ENCODE data around the gene NDUFB5.

The NDUFB5 gene

DNA sequence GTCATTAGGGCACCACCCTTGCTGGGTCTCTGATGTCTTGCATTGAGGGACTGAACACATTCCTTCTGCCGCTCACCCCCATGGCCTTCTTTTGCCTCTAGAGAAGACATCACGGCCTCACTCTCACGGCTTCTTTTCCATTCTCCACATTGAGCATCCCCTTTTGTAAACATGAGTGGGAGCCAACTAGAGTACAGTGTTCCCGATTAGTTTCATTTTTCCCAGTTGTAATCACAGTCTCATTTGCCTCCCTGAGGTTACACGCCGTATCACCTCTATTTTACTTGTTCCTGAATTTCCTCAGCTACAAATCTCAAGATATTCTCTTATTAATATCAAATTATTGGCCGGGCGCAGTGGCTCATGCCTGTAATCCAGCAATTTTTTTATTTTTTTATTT lies 65.7 kb downstream of the NDUFB5 start:
- TF ChIP-seq, protein P1, sequence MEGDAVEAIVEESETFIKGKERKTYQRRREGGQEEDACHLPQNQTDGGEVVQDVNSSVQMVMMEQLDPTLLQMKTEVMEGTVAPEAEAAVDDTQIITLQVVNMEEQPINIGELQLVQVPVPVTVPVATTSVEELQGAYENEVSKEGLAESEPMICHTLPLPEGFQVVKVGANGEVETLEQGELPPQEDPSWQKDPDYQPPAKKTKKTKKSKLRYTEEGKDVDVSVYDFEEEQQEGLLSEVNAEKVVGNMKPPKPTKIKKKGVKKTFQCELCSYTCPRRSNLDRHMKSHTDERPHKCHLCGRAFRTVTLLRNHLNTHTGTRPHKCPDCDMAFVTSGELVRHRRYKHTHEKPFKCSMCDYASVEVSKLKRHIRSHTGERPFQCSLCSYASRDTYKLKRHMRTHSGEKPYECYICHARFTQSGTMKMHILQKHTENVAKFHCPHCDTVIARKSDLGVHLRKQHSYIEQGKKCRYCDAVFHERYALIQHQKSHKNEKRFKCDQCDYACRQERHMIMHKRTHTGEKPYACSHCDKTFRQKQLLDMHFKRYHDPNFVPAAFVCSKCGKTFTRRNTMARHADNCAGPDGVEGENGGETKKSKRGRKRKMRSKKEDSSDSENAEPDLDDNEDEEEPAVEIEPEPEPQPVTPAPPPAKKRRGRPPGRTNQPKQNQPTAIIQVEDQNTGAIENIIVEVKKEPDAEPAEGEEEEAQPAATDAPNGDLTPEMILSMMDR (IDR thresholded peaks at IDR 0.05; ENCODE audit: insufficient read depth, low read length, poor library complexity, severe bottlenecking) = no peak
- TF ChIP-seq EZH2phosphoT487 (conservative IDR thresholded peaks at IDR 0.05; ENCODE audit: low read length) = no peak
- Histone ChIP-seq H3K27me3 (ENCODE audit: low read length) (no peaks in the 10 kb centered on the region), H3K9ac (ENCODE audit: low read length) (no peak overlapping the region), H3K4me2 (ENCODE audit: low read depth, low read length, poor library complexity, severe bottlenecking) (no peak overlapping the region), H2AFZ (ENCODE audit: low read depth, low read length, severe bottlenecking) (no peak overlapping the region), H3K79me2 (ENCODE audit: insufficient read depth, low read length) (peaks cover 93% of the 10 kb centered on the region), H3K9me2 (replicated peaks; ENCODE audit: insufficient read depth, low read length) (no peaks in the 10 kb centered on the region), H3F3A (ENCODE audit: insufficient read depth) (no peaks in the 10 kb centered on the region), H3K9me3 (ENCODE audit: insufficient read depth, low read length) (no peaks in the 10 kb centered on the region), H3K36me3 (ENCODE audit: low read length) (no peaks in the 10 kb centered on the region), H4K20me1 (ENCODE audit: low read depth, low read length) (no peaks in the 10 kb centered on the region; the same call in 1 of the 2 replicates), H3K27ac (ENCODE audit: low read depth, low read length) (no peak overlapping the region), H3K4me3 (ENCODE audit: insufficient read depth, low read length, poor library complexity, severe bottlenecking) (no peak overlapping the region)

DNA sequence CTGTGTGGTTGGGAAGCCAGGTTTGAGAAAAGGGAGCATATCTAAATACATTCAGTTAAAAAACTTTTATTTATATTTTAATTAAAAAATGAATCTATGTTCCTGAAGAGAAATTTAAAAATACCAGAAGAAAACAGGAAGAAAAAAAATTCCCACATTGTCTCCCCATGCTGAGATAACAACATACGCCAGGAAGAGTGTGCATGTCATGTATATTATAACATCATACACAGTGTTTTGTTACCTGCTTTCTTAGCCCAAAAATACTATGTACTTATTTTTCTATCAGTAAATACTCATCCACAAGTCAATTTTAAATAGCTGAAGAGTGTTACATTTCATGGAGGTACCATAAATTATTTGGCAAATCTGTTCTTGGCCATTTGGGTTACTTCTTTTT lies 66.7 kb downstream of the NDUFB5 start:
- no peak for TF ChIP-seq EZH2phosphoT487 (conservative IDR thresholded peaks at IDR 0.05; ENCODE audit: low read length)
- TF ChIP-seq, protein P1 (IDR thresholded peaks at IDR 0.05; ENCODE audit: insufficient read depth, low read length, poor library complexity, severe bottlenecking) = no peak
- Histone ChIP-seq H3K9ac (ENCODE audit: low read length) (no peak overlapping the region), H3K79me2 (ENCODE audit: insufficient read depth, low read length) (peaks cover 91% of the 10 kb centered on the region), H3K4me2 (ENCODE audit: low read depth, low read length, poor library complexity, severe bottlenecking) (no peak overlapping the region), H2AFZ (ENCODE audit: low read depth, low read length, severe bottlenecking) (no peak overlapping the region), H3K27me3 (ENCODE audit: low read length) (no peaks in the 10 kb centered on the region), H3K27ac (ENCODE audit: low read depth, low read length) (no peak overlapping the region), H3K9me3 (ENCODE audit: insufficient read depth, low read length) (no peaks in the 10 kb centered on the region), H3F3A (ENCODE audit: insufficient read depth) (no peaks in the 10 kb centered on the region), H3K9me2 (replicated peaks; ENCODE audit: insufficient read depth, low read length) (no peaks in the 10 kb centered on the region), H4K20me1 (ENCODE audit: low read depth, low read length) (no peaks in the 10 kb centered on the region; the same call in 1 of the 2 replicates), H3K36me3 (ENCODE audit: low read length) (no peaks in the 10 kb centered on the region), H3K4me3 (ENCODE audit: insufficient read depth, low read length, poor library complexity, severe bottlenecking) (no peak overlapping the region)

DNA sequence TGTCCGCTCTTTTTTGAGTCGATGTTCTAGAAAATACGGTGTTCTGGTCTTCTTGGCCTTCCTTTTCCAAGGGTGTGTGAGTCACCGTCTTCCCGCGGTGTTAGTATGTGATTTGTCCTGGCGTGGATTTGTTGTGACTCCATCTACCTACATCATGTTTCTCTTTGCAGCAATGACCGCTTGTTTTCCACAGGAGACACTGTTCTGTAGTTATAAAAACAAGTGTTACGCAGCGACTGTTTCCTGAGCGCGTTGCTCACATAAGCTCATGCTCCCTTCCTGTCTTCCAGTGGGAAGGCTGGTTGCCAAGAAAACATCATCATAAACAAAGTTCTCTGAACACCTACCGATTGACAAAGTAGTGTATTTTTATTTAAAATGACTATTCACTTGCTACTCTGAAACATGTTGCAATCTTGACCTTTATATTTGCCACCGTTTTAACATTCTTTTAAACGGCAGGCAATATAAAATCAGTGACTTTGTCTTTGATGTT lies 67.2 kb downstream of the NDUFB5 start:
- no peaks in the 10 kb centered on the region for H3K9me2 ChIP-seq (replicated peaks; ENCODE audit: insufficient read depth, low read length)
- TF ChIP-seq, protein P1 (IDR thresholded peaks at IDR 0.05; ENCODE audit: insufficient read depth, low read length, poor library complexity, severe bottlenecking) = no peak
- no peak for TF ChIP-seq EZH2phosphoT487 (conservative IDR thresholded peaks at IDR 0.05; ENCODE audit: low read length)
- no peak overlapping the region for H3K4me2 ChIP-seq (ENCODE audit: low read depth, low read length, poor library complexity, severe bottlenecking)
- H2AFZ ChIP-seq (ENCODE audit: low read depth, low read length, severe bottlenecking) = no peak overlapping the region
- peaks cover 91% of the 10 kb centered on the region for H3K79me2 ChIP-seq (ENCODE audit: insufficient read depth, low read length)
- no peak overlapping the region for H3K4me3 ChIP-seq (ENCODE audit: insufficient read depth, low read length, poor library complexity, severe bottlenecking)
- H3K9ac ChIP-seq (ENCODE audit: low read length) = no peak overlapping the region
- no peaks in the 10 kb centered on the region; the same call in 1 of the 2 replicates for H4K20me1 ChIP-seq (ENCODE audit: low read depth, low read length)
- H3K9me3 ChIP-seq (ENCODE audit: insufficient read depth, low read length) = no peaks in the 10 kb centered on the region
- H3K36me3 ChIP-seq (ENCODE audit: low read length) = no peaks in the 10 kb centered on the region
- no peaks in the 10 kb centered on the region for H3K27me3 ChIP-seq (ENCODE audit: low read length)
- H3K27ac ChIP-seq (ENCODE audit: low read depth, low read length) = no peak overlapping the region
- H3F3A ChIP-seq (ENCODE audit: insufficient read depth) = no peaks in the 10 kb centered on the region
